ENCODE measurements around the gene CMTM2.

The CMTM2 gene

DNA sequence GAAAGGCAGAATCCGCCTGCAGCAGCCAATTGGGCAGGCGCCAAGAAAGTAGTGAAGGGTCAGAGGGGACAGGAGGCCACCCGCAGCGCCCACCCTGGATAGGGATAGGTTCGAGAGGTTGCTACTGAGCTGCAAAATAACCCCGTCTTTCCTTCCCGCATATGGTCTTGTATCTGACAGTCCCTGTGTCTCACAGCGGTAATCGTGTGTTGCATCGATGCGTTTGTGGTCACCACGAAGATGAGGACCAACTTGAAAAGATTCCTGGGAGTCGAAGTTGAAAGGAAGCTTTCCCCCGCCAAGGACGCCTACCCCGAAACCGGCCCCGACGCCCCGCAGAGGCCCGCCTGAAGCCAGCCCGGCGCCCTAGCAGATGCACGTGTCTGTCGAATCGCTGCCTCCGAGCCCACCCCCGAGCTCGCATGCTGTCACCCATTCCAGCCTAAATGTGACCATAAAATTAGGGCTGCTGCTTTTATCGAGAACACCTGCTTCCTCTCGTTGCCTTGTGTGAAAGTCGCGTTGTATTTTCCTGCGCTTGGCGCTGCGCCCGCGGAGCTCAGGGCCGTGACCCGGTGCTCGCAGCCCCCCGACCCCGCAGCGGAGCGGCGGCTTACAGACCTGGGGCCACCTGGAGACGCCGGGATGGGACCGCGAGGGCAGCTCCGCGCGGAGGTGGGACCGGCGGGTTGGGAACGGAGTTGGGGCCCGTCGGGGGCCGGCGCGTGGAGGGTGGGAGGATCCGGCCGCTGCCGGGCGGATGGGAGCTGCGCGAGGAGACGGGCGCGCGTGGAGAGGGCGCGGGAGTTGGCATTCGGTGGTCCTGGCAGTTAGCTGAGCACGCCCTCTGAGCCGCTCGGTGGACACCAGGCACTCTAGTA lies at the start of gene CMTM2:
CMTM2 (plus strand) TSS at position 813 of the 881 bp plus-strand sequence. CDS start 145 bp downstream, outside the sequence.
- no peak for DNase-seq

GRCh38 chr16:66529475-66529874 lies 49.8 kb upstream of the CMTM2 start:
- DNase-seq, result no peak

DNA sequence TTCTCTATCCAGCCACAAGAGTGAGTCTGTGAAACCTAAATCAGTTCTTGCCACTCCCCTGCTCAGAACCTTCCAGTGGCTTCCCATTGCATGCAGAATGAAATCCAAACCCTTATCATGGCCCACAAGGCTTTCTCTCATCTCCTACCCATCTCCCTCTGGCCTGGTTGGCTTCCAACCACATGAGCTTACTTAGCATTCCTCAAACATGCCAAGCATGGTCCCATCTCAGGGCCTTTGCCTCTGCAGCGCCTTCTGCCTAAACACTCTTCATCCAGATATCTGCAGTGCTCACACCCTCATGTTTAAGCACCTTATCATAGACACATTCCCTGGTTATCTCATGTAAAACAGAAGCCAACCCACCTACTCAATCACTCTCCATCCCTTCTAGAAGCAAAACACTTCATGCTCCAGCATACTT lies 44.9 kb upstream of the CMTM2 start:
- no peak for DNase-seq

DNA sequence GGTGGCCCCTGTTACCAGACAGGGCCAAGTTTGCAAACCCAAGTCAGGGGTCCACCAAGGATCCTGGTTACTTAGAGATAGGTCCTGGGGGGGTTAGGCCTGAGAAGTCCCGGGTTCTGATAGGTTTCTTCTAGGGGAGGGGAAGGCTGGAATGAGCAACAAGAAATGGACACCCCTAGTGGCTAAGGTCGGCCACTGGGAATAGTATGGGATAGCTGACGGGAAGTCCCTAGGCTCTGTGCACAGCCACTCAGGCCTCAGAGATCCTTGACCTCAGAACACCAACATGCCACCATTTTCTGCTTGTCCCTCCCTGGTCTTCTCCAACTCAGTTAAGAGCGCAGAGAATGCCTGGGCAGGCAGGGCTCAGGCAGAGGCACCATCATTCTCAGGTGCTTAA lies 42.7 kb upstream of the CMTM2 start:
- no peak for DNase-seq

DNA sequence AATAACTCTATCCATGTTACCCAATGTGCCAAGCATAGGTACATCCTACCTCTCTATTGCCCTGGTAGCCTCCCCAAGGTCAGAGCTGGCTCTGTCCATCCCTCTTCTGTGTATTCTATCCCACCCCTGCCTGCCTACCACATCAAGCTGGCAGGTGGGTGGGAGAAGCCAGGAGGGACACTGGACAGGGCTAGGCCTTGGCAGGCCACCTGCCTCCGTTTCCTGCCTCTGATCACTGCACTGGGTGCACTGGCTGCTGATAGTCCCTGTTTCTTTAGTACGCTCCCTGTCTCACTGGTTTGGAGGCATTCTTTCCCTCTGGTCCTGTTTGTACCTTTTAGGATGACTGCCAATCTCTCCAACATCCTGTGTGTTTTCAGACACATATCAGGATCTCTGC lies 42.0 kb upstream of the CMTM2 start:
- no peak for DNase-seq

- no peak for DNase-seq
Measured at GRCh38 chr16:66538910-66539309, 40.4 kb upstream of the CMTM2 start.

DNA sequence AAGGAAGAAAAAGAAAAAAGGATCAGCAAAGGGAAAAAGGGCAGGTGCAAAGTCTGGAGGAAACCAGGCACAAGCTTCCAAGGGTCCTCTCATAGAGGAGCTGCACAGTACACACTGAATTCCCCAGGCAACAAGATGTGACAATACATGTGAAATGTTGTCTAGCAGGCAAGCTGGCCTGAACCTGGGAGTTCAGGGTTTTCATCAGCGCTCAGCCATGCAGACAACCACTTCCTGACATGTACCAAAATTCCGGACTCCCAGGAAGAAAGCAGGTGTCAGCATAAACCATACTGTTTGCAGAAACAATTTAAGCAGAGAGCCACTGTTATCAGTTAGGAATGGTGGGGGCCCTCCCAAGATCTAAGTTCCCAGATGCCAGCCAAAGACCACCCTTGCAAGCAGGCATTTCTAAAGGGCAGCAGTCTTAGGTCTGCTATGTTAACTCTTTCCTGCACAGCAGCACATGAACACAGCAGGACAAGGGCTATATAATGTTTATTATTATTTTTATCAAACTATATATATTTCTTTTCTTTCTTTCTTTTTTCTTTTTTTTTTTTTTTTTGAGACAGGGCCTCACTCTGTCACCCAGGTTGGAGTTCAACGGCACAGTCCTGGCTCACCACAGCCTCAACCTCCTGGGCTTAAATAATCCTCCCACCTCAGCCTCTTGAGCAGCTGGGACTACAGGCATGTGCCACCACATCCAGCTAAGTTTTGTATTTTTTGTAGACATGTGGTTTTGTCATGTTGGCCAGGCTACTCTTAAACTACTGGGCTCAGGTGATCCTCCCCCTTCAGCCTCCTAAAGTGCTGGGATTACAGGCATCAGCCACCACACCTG lies 39.4 kb upstream of the CMTM2 start:
- no peak for DNase-seq

DNA sequence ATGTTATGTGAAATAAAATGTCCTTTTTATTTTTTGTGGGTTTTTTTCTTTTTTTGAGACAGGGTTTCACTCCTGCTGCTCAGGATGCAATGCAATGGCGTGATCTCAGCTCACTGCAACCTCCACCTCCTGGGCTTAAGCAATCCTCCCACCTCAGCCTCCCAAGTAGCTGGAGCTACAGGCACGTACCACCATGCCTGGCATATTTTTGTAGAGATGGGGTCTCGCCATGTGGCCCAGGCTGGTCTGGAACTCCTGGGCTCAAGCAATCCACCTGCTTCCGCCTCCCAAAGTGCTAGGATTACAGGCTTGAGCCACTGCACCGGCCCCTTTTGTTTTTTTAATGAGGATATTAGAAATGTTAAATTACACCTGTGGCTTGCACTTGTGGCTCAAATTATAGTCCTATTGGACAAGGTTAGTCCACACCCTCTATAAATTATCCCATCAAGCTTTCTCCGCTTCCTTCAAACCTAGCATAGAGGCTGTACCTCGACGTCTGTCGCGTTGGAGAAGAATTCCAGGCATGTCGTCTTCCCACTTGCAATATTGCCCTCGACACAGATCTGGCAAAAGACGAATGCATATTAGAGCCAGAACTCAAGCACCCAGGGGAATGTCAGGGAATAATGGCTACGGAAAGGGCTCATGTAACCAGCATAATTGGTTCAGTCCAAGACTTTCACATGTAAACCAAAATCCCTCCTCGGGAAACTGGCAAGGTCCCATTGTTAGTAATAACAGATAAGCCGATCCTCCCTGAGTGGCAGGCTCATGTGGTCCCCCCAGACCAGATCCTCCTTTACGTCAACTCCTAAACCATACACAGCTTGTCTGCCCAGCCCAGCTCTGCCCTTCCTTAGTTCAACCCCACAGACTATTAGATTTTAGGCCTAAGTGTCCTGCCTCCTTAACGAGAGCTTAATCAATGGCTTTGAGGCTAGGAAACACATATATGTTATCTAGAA lies 37.6 kb upstream of the CMTM2 start:
- no peak for DNase-seq

DNA sequence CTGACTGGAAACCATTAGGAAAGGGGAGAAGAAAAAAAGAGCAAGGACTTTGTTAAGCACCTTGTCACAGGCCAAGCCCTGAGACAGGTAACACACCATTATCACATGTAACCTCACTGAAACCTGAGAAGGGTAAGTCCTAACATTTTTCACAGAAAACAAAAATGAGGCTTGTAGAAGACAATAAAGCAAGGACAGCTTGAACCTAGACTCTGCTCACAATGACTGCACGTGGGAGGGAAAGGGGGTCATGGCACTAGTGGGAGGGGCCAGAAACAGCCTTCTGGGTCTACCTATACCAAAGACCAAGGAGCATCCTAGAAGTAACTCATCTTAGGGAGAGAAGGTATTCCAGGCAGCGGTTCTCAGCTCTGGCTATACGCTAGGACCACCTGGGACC lies 36.9 kb upstream of the CMTM2 start:
- no peak for DNase-seq

- no peak for DNase-seq
Measured at GRCh38 chr16:66543541-66543940, 35.7 kb upstream of the CMTM2 start.

GRCh38 chr16:66544016-66544757 lies 35.1 kb upstream of the CMTM2 start:
- DNase-seq, result no peak

DNA sequence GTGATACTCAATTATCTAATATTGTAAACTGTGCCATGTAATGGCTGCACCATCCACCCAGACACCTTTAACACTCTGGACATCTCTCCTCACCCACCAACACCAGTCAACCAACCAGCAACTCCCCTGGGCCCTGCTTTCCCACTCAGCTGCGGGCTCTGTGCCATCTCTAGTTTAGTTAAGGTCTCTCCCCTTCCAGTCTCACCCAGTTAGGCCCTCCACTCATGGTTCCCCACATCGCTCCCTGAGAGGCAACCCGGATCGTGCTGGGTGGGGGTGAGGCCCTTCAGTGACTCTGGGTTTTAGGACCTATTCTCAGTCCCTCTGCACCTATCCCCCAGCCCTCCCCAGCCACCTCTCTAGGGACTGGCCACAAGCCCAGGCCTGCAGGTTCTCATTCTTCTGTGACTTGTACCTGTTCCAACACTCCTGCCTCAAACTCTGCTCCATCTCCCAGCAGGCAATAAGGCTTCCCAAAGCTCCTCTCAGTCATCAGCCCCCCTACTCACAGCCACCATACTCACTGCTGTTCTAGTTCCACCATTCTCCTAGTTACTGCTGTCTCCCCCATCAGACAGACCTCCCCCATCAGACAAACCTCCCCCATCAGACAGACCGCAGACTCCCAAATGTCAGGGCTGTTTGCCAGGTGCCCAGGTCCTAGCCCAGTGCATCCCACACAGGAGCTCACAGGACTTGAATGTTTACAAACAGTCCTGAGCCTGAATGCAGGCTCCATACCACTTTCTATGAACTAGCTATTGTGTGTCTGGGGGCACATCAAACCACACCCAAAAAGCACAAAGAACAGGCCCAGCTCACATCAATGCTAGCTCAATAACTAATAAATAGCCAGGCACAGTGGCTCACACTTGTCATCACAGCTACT lies 31.9 kb upstream of the CMTM2 start:
- no peak for DNase-seq

DNA sequence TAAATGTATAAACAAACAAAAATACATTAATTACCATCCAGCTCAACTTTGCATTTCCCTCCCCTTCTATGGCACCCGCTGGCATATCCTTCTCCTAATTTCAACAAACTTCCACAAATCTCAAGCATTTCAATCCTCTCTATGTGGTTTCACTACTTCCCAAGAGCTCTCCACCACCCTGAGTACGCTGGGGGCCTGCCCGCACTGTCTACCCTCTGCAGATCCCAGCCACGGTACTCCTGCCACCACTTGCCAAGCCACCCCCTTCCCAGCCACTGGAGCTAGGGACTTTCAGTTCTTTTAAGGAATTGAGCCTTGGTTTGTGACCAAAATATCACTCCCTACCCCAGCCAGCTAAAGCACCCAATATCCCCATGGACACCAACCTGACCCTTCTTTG lies 31.2 kb upstream of the CMTM2 start:
- no peak for DNase-seq

GRCh38 chr16:66548868-66549267 lies 30.4 kb upstream of the CMTM2 start:
- DNase-seq, result no peak

DNA sequence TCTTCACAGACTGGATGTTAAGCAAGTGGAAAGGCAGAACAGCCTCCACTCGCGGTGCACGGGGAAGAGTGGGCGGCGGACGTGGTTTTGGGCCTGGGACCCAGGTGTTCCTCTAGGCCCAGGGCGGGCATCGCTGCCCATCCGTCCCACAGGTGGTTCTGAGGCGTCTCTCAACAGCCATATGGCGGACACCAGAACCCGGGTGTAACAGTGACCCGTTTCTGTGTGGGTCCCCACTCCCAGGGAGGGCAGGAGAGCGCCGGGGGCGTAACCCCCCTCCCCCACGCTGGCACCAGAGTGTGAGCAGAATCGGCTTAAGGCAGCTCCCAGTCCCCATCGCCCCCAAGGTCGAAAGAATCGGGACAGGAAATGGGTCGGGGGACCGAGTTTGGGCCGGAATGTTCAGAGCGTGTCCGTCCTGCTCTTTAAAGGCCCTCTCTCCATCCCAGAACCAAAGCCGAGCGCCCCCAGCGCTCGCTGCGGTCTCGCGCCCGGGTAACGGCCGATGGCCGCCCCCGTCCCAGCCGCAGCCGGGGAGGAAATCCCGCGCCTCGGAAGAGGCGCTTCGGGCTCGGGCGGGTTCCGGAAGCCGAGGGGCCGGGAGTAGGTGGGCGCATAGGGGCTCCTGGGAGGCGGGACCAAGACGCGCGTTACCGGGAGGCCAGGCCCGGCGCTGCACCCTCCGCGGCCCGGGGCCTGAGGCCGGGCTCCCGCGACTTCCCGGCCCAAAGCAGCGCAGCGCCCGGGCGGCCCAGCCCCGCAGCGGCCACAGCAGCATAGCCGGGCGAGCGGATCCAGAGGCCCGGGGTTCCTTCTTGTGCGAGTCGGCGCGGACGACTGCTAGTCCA lies 29.8 kb upstream of the CMTM2 start, which contains the start of gene TK2:
TK2 (minus strand) TSS at position 839 of the 848 bp plus-strand sequence; CDS start at position 778, 61 bp downstream.
- DNase-seq, result peak; percentile 53 to 64

DNA sequence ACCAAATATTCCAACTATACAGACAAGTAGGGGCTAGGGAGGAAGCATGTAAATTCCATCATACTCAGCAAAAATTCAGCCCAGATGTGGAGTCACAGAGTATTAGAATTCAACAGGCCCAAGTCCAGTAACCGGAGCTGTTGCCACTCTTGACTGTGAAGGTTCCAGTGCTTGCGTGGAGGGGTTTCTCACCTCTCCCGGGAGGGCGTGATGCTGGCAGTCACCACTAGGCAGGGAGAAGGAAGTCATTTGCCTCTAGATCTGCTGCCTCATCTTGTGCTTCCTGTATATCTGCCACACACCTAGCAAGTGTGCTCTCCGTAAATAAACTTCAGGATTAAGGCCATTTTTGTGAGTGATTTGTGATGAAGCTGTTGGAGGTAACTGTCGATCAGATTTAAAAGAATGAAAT lies 27.9 kb upstream of the CMTM2 start:
- peak; percentile 42 to 52 for DNase-seq

DNA sequence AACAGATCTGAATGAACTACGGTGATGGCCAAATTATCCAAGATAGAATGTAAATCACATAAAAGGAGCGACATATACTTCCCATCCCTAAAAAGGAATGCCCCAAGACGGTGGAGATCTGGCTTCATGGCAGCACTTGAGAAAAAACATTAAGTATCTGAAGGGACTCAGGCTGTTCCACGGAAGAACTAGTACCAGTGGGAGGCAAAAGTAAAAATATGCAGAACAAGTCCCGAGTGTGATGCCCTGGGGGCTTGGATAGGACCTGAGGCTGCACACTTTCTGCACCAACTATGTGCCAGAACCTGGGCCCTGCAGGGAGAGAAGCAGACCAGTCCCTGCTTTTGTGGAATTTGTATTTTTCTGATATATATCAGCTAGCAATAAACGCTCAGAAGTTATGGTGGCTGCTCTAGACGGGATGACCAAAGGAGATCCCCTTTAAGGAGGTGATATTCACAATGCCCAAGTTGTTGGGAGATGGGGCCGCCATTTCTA lies 27.4 kb upstream of the CMTM2 start:
- no peak for DNase-seq

- peak; percentile 90 to 93 for DNase-seq
Measured at GRCh38 chr16:66552286-66553177, 26.7 kb upstream of the CMTM2 start, which contains the start of gene CKLF. Gene CKLF (plus strand): TSS chr16:66552576. CDS start chr16:66552716, 140 bp downstream.
